Calu3 (cell line): Measurements from ENCODE around the gene MRPS7. TPM values are rescaled to one million over a fixed set of nuclear protein-coding genes. Genes with fewer than 3 reads are reported as not detected.

Experiments used
- BruUV-seq: library from RNA; stranded (reverse); fragments of 400-500 nt; replicated peaks from 2 replicates; lab custom pipeline; 2021; lab: Mats Ljungman, UMichigan
- CTCF ChIA-PET: fragments of 300-600 bp; sonication (Branson Sonifier 250); formaldehyde crosslinking; loops from one replicate; lab custom pipeline; 2022; ENCODE audit warnings: antibody characterized with exemption; lab: Charles Lee
- DNase-seq: peaks from one replicate; pipeline ENCODE4 v3.0.0; 2022
- H3K27ac Mint-ChIP-seq: one replicate; pipeline ENCODE4 v1.8.0; 2022; ENCODE audit warnings: mixed read lengths; ENCODE audit not compliant: unreplicated experiment
- H3K27me3 Mint-ChIP-seq: one replicate; pipeline ENCODE4 v1.8.0; 2022; ENCODE audit warnings: mixed read lengths; ENCODE audit not compliant: unreplicated experiment
- H3K36me3 Mint-ChIP-seq: one replicate; pipeline ENCODE4 v1.8.0; 2022; ENCODE audit warnings: mild to moderate bottlenecking, moderate library complexity, mixed read lengths; ENCODE audit not compliant: insufficient read depth, unreplicated experiment
- H3K4me1 Mint-ChIP-seq: one replicate; pipeline ENCODE4 v1.8.0; 2022; ENCODE audit warnings: mild to moderate bottlenecking, low read depth, mixed read lengths; ENCODE audit not compliant: unreplicated experiment
- H3K4me3 Mint-ChIP-seq: one replicate; pipeline ENCODE4 v1.8.0; 2022; ENCODE audit warnings: mild to moderate bottlenecking, low read depth, moderate library complexity, mixed read lengths; ENCODE audit not compliant: unreplicated experiment
- H3K9me3 Mint-ChIP-seq: one replicate; pipeline ENCODE4 v1.8.0; 2022; ENCODE audit warnings: low read depth, mixed read lengths; ENCODE audit not compliant: unreplicated experiment
- intact Hi-C: fragments of 100-400 bp; cut with micrococcal nuclease; formaldehyde crosslinking; loops from one replicate; pipeline ENCODE4 v1.10.0; 2022; ENCODE audit not compliant: unreplicated experiment
- total RNA-seq: library from RNA; stranded (reverse); gene quantifications from 2 replicates; pipeline ENCODE4 v1.2.3, GENCODE V29; 2022
- TF ChIP-seq, protein P1 (sequence below): fragments of 200-600 bp; IDR thresholded peaks from one replicate; pipeline ENCODE4 v1.8.0; 2022; ENCODE audit warnings: antibody characterized with exemption; ENCODE audit not compliant: unreplicated experiment

The MRPS7 gene
- total RNA-seq, 1 experiment from 2014 or later = 62.0 TPM

DNA sequence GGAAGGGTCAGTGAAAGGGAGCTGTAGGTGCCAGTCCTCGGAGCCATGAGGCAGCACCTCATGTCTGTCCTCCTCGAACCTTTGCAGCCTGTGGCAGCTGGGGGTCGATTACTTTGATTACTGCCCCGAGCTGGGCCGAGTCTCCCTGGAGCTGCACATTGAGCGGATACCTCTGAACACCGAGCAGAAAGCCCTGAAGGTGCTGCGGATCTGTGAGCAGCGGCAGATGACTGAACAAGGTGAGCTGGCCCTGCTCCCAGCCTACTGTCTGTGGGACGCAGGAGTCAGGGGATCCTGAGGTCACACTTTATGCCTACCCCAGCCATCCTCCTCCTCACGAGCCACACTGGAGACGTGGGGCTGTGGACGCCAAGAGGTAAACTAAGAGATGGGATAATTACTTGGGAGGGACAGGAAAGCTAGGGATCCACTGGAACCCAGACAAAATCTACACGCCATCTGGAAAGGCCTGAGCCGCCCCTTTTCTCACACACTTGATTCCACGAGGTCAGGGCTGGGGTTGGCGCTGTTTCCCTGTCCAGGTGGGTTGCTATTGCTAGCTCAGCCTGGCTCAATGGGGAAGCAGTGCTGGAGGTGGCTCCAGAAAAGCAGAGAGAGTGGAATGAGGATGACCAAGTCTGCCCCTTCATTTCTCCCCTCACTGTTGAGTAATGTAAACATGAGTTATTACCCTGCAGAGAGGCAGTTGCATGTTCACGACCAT lies 29.8 kb upstream of the MRPS7 start:
- Mint-ChIP-seq H3K9me3 (no peaks in the 10 kb centered on the region), H3K4me3 (no peak overlapping the region), H3K27ac (no peak overlapping the region), H3K36me3 (peaks cover 78% of the 10 kb centered on the region), H3K27me3 (no peaks in the 10 kb centered on the region), H3K4me1 (no peaks in the 10 kb centered on the region)
- TF ChIP-seq, protein P1, sequence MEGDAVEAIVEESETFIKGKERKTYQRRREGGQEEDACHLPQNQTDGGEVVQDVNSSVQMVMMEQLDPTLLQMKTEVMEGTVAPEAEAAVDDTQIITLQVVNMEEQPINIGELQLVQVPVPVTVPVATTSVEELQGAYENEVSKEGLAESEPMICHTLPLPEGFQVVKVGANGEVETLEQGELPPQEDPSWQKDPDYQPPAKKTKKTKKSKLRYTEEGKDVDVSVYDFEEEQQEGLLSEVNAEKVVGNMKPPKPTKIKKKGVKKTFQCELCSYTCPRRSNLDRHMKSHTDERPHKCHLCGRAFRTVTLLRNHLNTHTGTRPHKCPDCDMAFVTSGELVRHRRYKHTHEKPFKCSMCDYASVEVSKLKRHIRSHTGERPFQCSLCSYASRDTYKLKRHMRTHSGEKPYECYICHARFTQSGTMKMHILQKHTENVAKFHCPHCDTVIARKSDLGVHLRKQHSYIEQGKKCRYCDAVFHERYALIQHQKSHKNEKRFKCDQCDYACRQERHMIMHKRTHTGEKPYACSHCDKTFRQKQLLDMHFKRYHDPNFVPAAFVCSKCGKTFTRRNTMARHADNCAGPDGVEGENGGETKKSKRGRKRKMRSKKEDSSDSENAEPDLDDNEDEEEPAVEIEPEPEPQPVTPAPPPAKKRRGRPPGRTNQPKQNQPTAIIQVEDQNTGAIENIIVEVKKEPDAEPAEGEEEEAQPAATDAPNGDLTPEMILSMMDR = no peak
- BruUV-seq = no TSS peak
- CTCF ChIA-PET = no interaction called here
- intact Hi-C loops = no loop called here
- DNase-seq = no peak

- Mint-ChIP-seq H3K4me3 (no peak overlapping the region), H3K27ac (no peak overlapping the region), H3K9me3 (no peaks in the 10 kb centered on the region), H3K27me3 (no peaks in the 10 kb centered on the region), H3K4me1 (no peaks in the 10 kb centered on the region), H3K36me3 (peaks cover 73% of the 10 kb centered on the region)
- no peak for DNase-seq
- CTCF ChIA-PET = no interaction called here
- intact Hi-C loops = no loop called here
- BruUV-seq = no TSS peak
- TF ChIP-seq, protein P1 = no peak
Measured at GRCh38 chr17:75232786-75233185, 28.9 kb upstream of the MRPS7 start.

DNA sequence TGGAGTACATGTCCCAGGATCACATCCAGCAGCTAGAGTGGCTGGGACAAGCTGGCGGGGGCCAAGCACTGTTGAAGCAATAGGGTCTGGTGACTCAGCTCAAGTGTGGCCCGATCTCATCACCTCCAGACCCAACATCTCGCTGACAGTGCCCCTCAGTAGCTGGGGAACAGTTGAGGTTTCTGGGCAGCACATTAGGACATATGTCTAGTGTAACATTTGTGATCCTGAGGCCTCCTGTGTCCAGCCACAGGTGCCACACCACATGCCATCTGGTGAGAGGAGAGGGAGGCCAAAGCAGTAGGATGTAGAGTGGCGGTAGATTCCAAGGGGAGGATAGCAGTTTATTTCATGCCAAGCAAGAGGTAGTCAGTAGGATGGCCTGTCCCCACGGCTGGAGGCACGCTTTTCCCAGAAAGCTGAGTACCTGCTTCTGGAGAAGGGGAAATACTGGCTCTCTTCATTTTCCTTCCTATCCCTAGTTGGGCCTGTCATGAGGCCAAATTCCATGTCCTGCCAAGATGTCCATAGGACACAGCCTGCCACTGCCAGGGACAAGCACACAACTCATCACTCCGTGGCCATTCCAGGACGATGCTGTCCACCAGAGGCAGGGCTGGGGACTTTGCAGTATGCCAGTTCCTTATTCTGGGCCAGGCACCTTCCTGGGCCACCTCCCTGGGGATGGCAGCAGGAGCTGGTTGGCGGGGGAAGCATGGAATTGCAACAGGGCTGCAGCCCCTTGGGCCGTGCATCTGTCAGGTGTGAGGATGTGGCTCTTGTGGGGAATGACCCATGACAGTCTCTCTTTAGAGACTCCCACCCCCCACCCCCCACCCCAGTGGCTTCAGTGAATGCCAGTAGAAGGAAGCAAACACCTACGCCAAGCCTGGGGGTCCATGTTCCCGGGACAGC lies 24.3 kb upstream of the MRPS7 start:
- H3K4me1 Mint-ChIP-seq = peaks cover 8% of the 10 kb centered on the region
- no peak for DNase-seq
- no peaks in the 10 kb centered on the region for H3K27me3 Mint-ChIP-seq
- H3K27ac Mint-ChIP-seq = no peak overlapping the region
- TF ChIP-seq, protein P1 = no peak
- CTCF ChIA-PET = no interaction called here
- no peak overlapping the region for H3K4me3 Mint-ChIP-seq
- peaks cover 77% of the 10 kb centered on the region for H3K36me3 Mint-ChIP-seq
- no TSS peak for BruUV-seq
- intact Hi-C loops = no loop called here
- H3K9me3 Mint-ChIP-seq = no peaks in the 10 kb centered on the region

DNA sequence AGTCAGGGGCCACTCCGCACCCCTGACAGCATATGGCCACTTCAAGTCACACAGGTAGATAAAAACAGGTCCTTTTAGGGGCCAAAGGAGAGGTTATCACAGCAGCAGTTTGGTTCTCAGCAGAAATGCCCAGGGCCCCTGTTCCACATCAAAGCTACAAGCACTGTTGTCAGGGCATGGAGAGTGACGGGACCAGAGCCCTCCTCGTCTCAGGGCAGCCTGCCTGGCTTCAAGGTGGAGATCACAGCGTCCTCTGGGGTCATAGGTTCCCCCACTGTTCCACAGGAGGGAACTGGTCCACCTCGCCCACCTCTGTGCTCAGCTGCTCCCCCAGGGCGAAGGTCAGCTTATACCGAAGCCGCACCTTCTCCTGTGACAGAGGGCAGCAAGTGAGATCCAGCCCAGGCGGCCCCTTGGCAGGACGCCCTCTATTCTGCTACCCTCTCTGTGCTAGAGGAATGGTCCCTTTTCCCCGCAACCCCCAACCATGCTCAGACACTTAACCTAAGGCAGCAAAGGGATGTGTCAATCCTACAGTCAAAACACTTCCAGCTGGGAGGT lies 23.6 kb upstream of the MRPS7 start:
- TF ChIP-seq, protein P1 = no peak
- intact Hi-C loops = no loop called here
- Mint-ChIP-seq H3K27ac (no peak overlapping the region), H3K9me3 (no peaks in the 10 kb centered on the region), H3K27me3 (no peaks in the 10 kb centered on the region), H3K4me3 (no peak overlapping the region), H3K4me1 (peaks cover 8% of the 10 kb centered on the region), H3K36me3 (peaks cover 74% of the 10 kb centered on the region)
- CTCF ChIA-PET = interaction anchor here (1.1 to 2.9 kb wide), 2 partner anchors 12 to 124 kb away, joined by 4 to 9 read pairs; no protein-coding TSS in a partner anchor
- BruUV-seq = TSS peak; percentile 21
- DNase-seq = no peak
